HepG2 (cell line): ENCODE data around the gene PLRG1. TPM values are rescaled to one million over a fixed set of nuclear protein-coding genes. Genes with fewer than 3 reads are reported as not detected.

Source experiments
- BATF2 ChIP-seq: sonication (generic); formaldehyde crosslinking; IDR thresholded peaks from 2 replicates; pipeline ENCODE4 v1.8.0; 2022; ENCODE audit warnings: mild to moderate bottlenecking, missing genetic modification reagents, moderate library complexity
- DRAP1 ChIP-seq: IDR thresholded peaks from 2 replicates; pipeline ENCODE4 v1.6.1; 2016; ENCODE audit warnings: missing genetic modification reagents, missing compliant biosample characterization
- HIC2 ChIP-seq: sonication (generic); formaldehyde crosslinking; IDR thresholded peaks from 2 replicates; pipeline ENCODE4 v1.9.0; 2022; ENCODE audit warnings: low read depth, missing genetic modification reagents
- PPARG ChIP-seq: conservative IDR thresholded peaks from 2 replicates; pipeline ENCODE4 v1.6.1; 2016; ENCODE audit warnings: missing biosample characterization, missing genetic modification reagents
- SIN3A ChIP-seq: IDR thresholded peaks from 2 replicates; pipeline ENCODE4 v1.6.1; 2011; ENCODE audit warnings: low read depth, mild to moderate bottlenecking, control low read depth, low read length, borderline replicate concordance
- SMAD1 ChIP-seq: sonication (generic); formaldehyde crosslinking; IDR thresholded peaks from 2 replicates; pipeline ENCODE4 v1.4.0; 2020; ENCODE audit warnings: missing genetic modification reagents, low read depth, mild to moderate bottlenecking, borderline replicate concordance
- ZBTB8A ChIP-seq: sonication (generic); formaldehyde crosslinking; IDR thresholded peaks from 2 replicates; pipeline ENCODE4 v1.4.0; 2020; ENCODE audit warnings: mild to moderate bottlenecking, low read depth, missing genetic modification reagents, borderline replicate concordance
- ZMAT5 ChIP-seq: sonication (generic); formaldehyde crosslinking; IDR thresholded peaks from 2 replicates; pipeline ENCODE4 v1.5.0; 2020; ENCODE audit warnings: mild to moderate bottlenecking, low read depth, missing genetic modification reagents, borderline replicate concordance
- ZNF142 ChIP-seq: sonication (generic); formaldehyde crosslinking; IDR thresholded peaks from 2 replicates; pipeline ENCODE4 v1.4.0; 2020; ENCODE audit warnings: missing genetic modification reagents
- ZNF607 ChIP-seq: sonication (generic); formaldehyde crosslinking; IDR thresholded peaks from 2 replicates; pipeline ENCODE4 v1.5.1; 2020; ENCODE audit warnings: missing genetic modification reagents, mild to moderate bottlenecking, borderline replicate concordance
- ZNF616 ChIP-seq: sonication (generic); formaldehyde crosslinking; IDR thresholded peaks from 2 replicates; pipeline ENCODE4 v1.5.0; 2020; ENCODE audit warnings: low read depth, mild to moderate bottlenecking, missing genetic modification reagents
- ZNF629 ChIP-seq: sonication (generic); formaldehyde crosslinking; conservative IDR thresholded peaks from 2 replicates; pipeline ENCODE4 v1.5.0; 2020; ENCODE audit warnings: missing genetic modification reagents
- ZNF674 ChIP-seq: sonication (generic); formaldehyde crosslinking; IDR thresholded peaks from 2 replicates; pipeline ENCODE4 v1.5.0; 2020; ENCODE audit warnings: low read depth, mild to moderate bottlenecking, missing genetic modification reagents
- polyA plus RNA-seq, 8 experiments: library from polyadenylated mRNA; depleted of rRNA in 3 of 8; stranded (reverse) in 7 of 8; unstranded in 1 of 8; fragments of >200 nt; fragmentation: Illumina TruSeq in 4 of 8; extraction: Trizol in 4 of 8; gene quantifications; 2 replicates each; pipeline versions ENCODE4 v1.2.1 to v1.2.3, GENCODE V29; 2011 to 2016; ENCODE audit warnings: low read depth in 4 of 8, missing spikeins in 1 of 8, mixed read lengths in 1 of 8; ENCODE audit not compliant: insufficient read depth in 1 of 8
- total RNA-seq, 5 experiments: library from RNA; depleted of rRNA; stranded (reverse); fragments of >200 nt; fragmentation: Illumina TruSeq; extraction: Trizol; gene quantifications; 2 replicates each; pipeline ENCODE4 v1.2.3, GENCODE V29; 2016; ENCODE audit warnings: low read depth in 1 of 5

PLRG1 gene
- total and polyA plus RNA-seq, 2 of the 13 experiments (the other 11 are each of a cell fraction or from before 2014, with no cell fraction given): 77.3 to 110 TPM

GRCh38 chr4:154590329-154591006, 40.3 kb upstream of the PLRG1 start, which contains the start of gene FGA (continued):
- TF ChIP-seq HIC2: peak; percentile 42; the same call in 1 of the 2 replicates
- TF ChIP-seq ZNF674 (CRISPR knock-in tag): no peak
- TF ChIP-seq ZMAT5 (CRISPR knock-in tag): no peak
- no peak for TF ChIP-seq ZNF142
- peak; percentile 37; the same call in 1 of the 2 replicates for TF ChIP-seq ZNF629 (CRISPR knock-in tag)
- peak; percentile 90 for TF ChIP-seq PPARG
- 0 out of 2 replicates have a peak, but pooled peaks have one; percentile 28 for TF ChIP-seq SIN3A
- peak; percentile 100 for TF ChIP-seq DRAP1 (CRISPR knock-in tag)
- TF ChIP-seq ZBTB8A (CRISPR knock-in tag): peak; percentile 31; the same call in 1 of the 2 replicates
- no peak for TF ChIP-seq SMAD1 (CRISPR knock-in tag)
- TF ChIP-seq ZNF616 (CRISPR knock-in tag): peak; percentile 54; the same call in 1 of the 2 replicates
- no peak for TF ChIP-seq ZNF607 (CRISPR knock-in tag)
- TF ChIP-seq BATF2 (CRISPR knock-in tag): peak; percentile 42; the same call in 1 of the 2 replicates
